Mesothelial cell of epicardium (in vitro differentiated cells): ENCODE measurements around the gene CAMTA1. TPM values are rescaled to one million over a fixed set of nuclear protein-coding genes. Genes with fewer than 3 reads are reported as not detected.
A peak's percentile ranks its signal among the peaks of the same experiment; 100 is the strongest.

Source experiments
- DNase-seq, 2 experiments: peaks; one replicate each; pipeline ENCODE4 v3.0.0; 2021; ENCODE audit warnings: low spot score in 2 of 2; ENCODE audit not compliant: unreplicated experiment in 2 of 2
- H3K27ac Mint-ChIP-seq: 2 replicates; pipeline ENCODE4 v1.8.0; 2021; ENCODE audit warnings: mixed read lengths
- H3K27me3 Mint-ChIP-seq: 2 replicates; pipeline ENCODE4 v1.8.0; 2021; ENCODE audit warnings: low read depth, mixed read lengths
- H3K36me3 Mint-ChIP-seq: 2 replicates; pipeline ENCODE4 v1.8.0; 2021; ENCODE audit warnings: mixed read lengths
- H3K4me1 Mint-ChIP-seq: 2 replicates; pipeline ENCODE4 v1.8.0; 2021; ENCODE audit warnings: mixed read lengths
- H3K4me3 Mint-ChIP-seq: 2 replicates; pipeline ENCODE4 v1.8.0; 2021; ENCODE audit warnings: mild to moderate bottlenecking, moderate library complexity, mixed read lengths
- H3K9me3 Mint-ChIP-seq: 2 replicates; pipeline ENCODE4 v1.8.0; 2021; ENCODE audit warnings: mixed read lengths
- total RNA-seq: library from RNA; stranded (reverse); gene quantifications from 3 replicates; pipeline ENCODE4 v1.2.1, GENCODE V29; 2021
- TF ChIP-seq, protein P1 (sequence below): fragments of 200-600 bp; sonication (generic); IDR thresholded peaks from one replicate; pipeline ENCODE4 v1.5.0; 2021; ENCODE audit warnings: antibody characterized with exemption; ENCODE audit not compliant: unreplicated experiment

The CAMTA1 gene
- total RNA-seq, 1 donor from 2014 or later: 70.4 TPM

DNA sequence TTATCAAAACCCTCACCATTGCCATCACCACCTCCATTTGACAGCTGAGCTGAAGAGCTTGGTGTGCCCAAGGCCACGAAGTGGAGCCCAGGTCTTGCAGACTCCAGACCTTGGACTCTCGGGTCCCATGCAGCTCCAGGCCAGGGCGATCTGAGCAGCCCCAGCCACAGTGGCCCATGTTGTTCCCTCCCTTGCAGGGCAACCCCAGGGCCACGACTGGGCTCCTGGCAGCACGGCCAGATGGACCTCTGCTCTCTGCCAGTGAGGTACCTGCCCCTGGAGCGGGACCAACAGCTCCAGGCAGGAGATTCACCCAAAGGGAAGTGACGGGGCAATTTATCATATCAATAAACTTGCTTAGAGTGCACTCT lies 803.2 kb downstream of the CAMTA1 start:
- peak in 1 of 2 experiments; percentile 6 for DNase-seq
- H3K4me1 Mint-ChIP-seq: peaks cover 4% of the 10 kb centered on the region
- no peak overlapping the region for H3K27ac Mint-ChIP-seq
- TF ChIP-seq, protein P1, sequence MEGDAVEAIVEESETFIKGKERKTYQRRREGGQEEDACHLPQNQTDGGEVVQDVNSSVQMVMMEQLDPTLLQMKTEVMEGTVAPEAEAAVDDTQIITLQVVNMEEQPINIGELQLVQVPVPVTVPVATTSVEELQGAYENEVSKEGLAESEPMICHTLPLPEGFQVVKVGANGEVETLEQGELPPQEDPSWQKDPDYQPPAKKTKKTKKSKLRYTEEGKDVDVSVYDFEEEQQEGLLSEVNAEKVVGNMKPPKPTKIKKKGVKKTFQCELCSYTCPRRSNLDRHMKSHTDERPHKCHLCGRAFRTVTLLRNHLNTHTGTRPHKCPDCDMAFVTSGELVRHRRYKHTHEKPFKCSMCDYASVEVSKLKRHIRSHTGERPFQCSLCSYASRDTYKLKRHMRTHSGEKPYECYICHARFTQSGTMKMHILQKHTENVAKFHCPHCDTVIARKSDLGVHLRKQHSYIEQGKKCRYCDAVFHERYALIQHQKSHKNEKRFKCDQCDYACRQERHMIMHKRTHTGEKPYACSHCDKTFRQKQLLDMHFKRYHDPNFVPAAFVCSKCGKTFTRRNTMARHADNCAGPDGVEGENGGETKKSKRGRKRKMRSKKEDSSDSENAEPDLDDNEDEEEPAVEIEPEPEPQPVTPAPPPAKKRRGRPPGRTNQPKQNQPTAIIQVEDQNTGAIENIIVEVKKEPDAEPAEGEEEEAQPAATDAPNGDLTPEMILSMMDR: no peak
- no peaks in the 10 kb centered on the region for H3K36me3 Mint-ChIP-seq
- no peaks in the 10 kb centered on the region for H3K9me3 Mint-ChIP-seq
- H3K27me3 Mint-ChIP-seq: peaks cover 5% of the 10 kb centered on the region
- no peak overlapping the region for H3K4me3 Mint-ChIP-seq

DNA sequence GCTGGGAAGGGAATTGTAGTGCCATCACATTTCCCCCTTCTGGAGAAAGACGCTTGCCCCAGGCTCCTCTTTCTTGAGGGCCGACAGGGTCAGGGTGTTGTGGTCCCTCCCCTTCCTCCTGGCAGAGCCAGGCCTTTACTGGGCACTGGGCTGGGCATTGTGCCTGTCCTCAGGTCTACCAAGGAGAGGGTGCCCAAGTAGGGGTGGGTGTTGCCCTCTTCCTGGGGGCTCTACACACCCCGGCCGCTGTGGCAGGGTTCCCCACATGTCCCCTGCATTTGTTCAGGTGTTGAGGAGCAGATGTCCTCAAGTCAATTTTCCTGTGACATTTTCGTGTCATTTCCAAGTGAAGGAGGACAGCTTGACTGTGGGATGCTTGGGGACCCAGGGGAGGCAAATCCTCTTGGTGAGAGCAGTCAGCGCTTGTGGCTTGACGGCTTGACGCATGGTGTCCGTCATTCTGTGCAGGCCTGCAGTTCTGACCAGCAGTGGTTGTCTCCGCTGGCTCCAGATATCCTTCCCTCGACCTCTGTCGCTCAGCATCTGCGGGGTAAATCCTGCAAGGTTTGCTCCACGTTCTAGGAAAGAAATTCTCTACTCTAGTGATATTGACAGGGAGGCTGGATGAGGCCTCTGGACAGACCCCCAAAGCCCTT lies 804.0 kb downstream of the CAMTA1 start:
- Mint-ChIP-seq H3K4me1 (peaks cover 4% of the 10 kb centered on the region), H3K36me3 (no peaks in the 10 kb centered on the region), H3K27me3 (peaks cover 6% of the 10 kb centered on the region), H3K4me3 (no peak overlapping the region), H3K9me3 (no peaks in the 10 kb centered on the region), H3K27ac (no peak overlapping the region)
- DNase-seq: peak in 1 of 2 experiments; percentile 6
- TF ChIP-seq, protein P1: no peak

DNA sequence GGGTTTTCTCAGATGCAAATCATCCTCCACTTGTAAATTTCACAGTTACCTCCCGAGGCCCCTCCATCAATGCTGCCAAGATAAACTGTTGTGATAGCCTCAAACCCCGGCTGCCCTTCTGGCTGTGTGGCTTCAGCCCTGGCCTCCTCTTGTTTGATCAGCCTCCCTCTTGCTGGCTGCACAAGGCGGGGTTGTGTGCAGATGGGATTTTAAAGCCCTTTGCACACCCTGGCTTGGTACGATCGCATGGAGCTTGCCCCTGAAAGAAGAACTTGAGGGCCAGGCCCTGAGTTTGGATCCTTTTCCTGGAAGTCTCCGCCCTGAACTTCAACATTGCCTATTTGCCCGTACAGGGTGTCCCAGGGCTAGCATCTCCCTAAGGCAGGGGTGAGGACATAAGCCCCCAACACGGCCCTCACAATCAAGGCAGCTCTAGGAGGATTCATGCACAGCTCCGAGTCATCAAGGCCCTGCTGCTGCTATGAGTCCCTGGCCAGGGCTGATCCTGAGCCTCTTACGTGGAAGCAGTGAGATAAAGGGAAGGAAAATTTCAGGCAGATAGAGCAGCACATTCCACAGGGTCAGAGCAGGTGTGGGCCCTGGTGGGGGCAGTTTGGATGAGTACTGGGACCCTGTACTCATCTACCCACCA lies 804.6 kb downstream of the CAMTA1 start:
- H3K27ac Mint-ChIP-seq: no peak overlapping the region
- no peaks in the 10 kb centered on the region for H3K36me3 Mint-ChIP-seq
- peaks cover 4% of the 10 kb centered on the region for H3K4me1 Mint-ChIP-seq
- no peaks in the 10 kb centered on the region for H3K9me3 Mint-ChIP-seq
- TF ChIP-seq, protein P1: no peak
- no peak overlapping the region for H3K4me3 Mint-ChIP-seq
- DNase-seq: peak in 1 of 2 experiments; percentile 8
- H3K27me3 Mint-ChIP-seq: peaks cover 12% of the 10 kb centered on the region

DNA sequence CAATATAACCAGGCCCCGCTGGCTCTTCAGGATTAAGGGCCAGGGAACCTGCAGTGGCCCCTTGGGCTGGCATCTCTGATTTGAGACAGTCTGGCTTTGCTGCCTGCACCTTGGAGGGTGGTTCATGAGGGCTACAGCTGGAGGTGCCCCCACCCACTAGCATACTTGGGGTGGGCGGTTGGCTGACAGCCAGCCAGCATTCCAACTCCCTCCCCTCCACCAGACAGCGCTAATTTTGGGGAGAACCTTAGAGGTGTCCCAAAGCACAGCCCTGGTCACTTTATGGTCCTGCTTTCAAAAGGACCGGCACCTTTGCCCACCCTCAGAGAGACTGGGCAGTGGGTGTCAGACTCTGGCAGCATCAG lies 805.2 kb downstream of the CAMTA1 start:
- Mint-ChIP-seq H3K9me3 (no peaks in the 10 kb centered on the region), H3K27me3 (peaks cover 14% of the 10 kb centered on the region), H3K36me3 (no peaks in the 10 kb centered on the region), H3K4me1 (peaks cover 4% of the 10 kb centered on the region), H3K27ac (no peak overlapping the region), H3K4me3 (no peak overlapping the region)
- TF ChIP-seq, protein P1: no peak
- peak in 1 of 2 experiments; percentile 7 for DNase-seq

DNA sequence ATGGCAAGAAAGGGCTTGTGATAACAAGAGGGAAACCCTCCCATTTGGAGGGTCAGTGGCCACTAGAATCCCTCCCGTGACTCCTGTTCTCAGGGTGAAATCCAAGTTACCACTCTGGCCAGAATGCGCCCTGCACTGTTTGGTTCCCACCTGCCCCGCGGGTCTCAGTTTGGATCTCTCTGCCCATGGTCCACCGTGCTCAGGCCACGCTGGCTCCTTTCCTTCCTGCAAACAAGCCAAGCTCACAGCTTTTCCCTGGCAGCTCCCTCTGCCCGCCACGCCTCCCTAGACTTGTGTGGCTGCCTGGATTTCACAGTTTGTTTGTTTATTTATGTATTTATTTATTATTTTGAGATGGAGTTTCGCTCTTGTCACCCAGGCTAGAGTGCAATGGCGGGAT lies 806.3 kb downstream of the CAMTA1 start:
- H3K9me3 Mint-ChIP-seq: no peaks in the 10 kb centered on the region
- H3K4me1 Mint-ChIP-seq: peaks cover 4% of the 10 kb centered on the region
- H3K4me3 Mint-ChIP-seq: no peak overlapping the region
- DNase-seq: peak in 1 of 2 experiments; percentile 10
- TF ChIP-seq, protein P1: no peak
- H3K27ac Mint-ChIP-seq: no peak overlapping the region
- H3K27me3 Mint-ChIP-seq: peaks cover 14% of the 10 kb centered on the region
- no peaks in the 10 kb centered on the region for H3K36me3 Mint-ChIP-seq
